HepG2 (cell line): Measurements from ENCODE around the gene UPB1. TPM values are rescaled to one million over a fixed set of nuclear protein-coding genes. Genes with fewer than 3 reads are reported as not detected.
A peak's percentile ranks its signal among the peaks of the same experiment; 100 is the strongest.

Source experiments
- ATAC-seq: fragments of 200-7000 bp; cut with Tn5 transposase; 3 replicates; pipeline ENCODE4 v1.9.1; 2020; ENCODE audit warnings: mild to moderate bottlenecking, moderate library complexity
- BruUV-seq: library from RNA; stranded (reverse); fragments of 400-500 nt; replicated peaks from 2 replicates; lab custom pipeline; 2021; lab: Mats Ljungman, UMichigan
- CTCF ChIA-PET: fragments of 300-600 bp; formaldehyde crosslinking; extraction: SDS; loops from one replicate; lab custom pipeline; 2021; ENCODE audit warnings: low total read pairs, inconsistent platforms, low intra/inter-chr PET ratio; lab: Yijun Ruan, JAX
- POLR2A ChIA-PET: fragments of 350-600 bp; sonication (Branson Sonifier 250); formaldehyde crosslinking; loops from one replicate; lab custom pipeline; 2020; ENCODE audit warnings: antibody characterized with exemption, inconsistent platforms; lab: Yijun Ruan, JAX
- DNase-seq: peaks from one replicate; pipeline ENCODE4 v3.0.0-alpha.2; 2015; ENCODE audit warnings: low spot score
- FAIRE-seq: peaks from 3 replicates; lab custom pipeline; 2011; peaks lifted over from hg19 to GRCh38; lab: Jason Lieb, UNC
- H2AFZ ChIP-seq: one replicate; pipeline ENCODE4 v1.6.1; 2011; ENCODE audit warnings: low read length, inconsistent platforms
- H3K27ac ChIP-seq: fragments of 300-600 bp; 3 replicates; pipeline ENCODE4 v1.8.0; 2011; ENCODE audit warnings: mixed run types, mild to moderate bottlenecking, mixed read lengths, low read length, inconsistent platforms; ENCODE audit not compliant: insufficient read depth; ENCODE audit errors: extremely low read length
- H3K27me3 ChIP-seq, 2 experiments: fragments of 200-600 bp in 1 of 2; 2 replicates in 1 of 2; 3 replicates in 1 of 2; pipeline versions ENCODE4 v1.6.0 to v1.8.0; 2011; ENCODE audit warnings: low read length in 2 of 2, mild to moderate bottlenecking in 2 of 2, moderate library complexity in 2 of 2, inconsistent platforms in 1 of 2; ENCODE audit not compliant: insufficient read depth in 2 of 2, control insufficient read depth in 1 of 2
- H3K36me3 ChIP-seq, 2 experiments: fragments of 200-600 bp in 1 of 2; replicated peaks in 1 of 2; 2 replicates in 1 of 2; 3 replicates in 1 of 2; pipeline versions ENCODE4 v1.5.1 to v1.8.0; 2011; ENCODE audit warnings: low read length in 2 of 2, inconsistent platforms in 1 of 2; ENCODE audit not compliant: insufficient read depth in 2 of 2, control insufficient read depth in 1 of 2
- H3K4me1 ChIP-seq: 2 replicates; pipeline ENCODE4 v1.5.1; 2012; ENCODE audit warnings: low read length, inconsistent platforms; ENCODE audit not compliant: insufficient read depth
- H3K4me2 ChIP-seq: 2 replicates; pipeline ENCODE4 v1.6.0; 2011; ENCODE audit warnings: low read depth, low read length, inconsistent platforms
- H3K4me3 ChIP-seq, 3 experiments: fragments of 200-600 bp in 1 of 3; sonication (generic), shearing (Covaris generic) in 1 of 3; replicated peaks in 1 of 3; 2 replicates each; pipeline ENCODE4 v1.5.1; 2011 to 2016; ENCODE audit warnings: low read length in 3 of 3, inconsistent platforms in 2 of 3, low read depth in 2 of 3, mild to moderate bottlenecking in 2 of 3, control low read depth in 1 of 3, mixed read lengths in 1 of 3; ENCODE audit not compliant: insufficient read depth in 1 of 3
- H3K79me2 ChIP-seq: one replicate; pipeline ENCODE4 v1.6.1; 2011; ENCODE audit warnings: low read length, inconsistent platforms; ENCODE audit not compliant: insufficient read depth
- H3K9ac ChIP-seq: 2 replicates; pipeline ENCODE4 v1.6.0; 2011; ENCODE audit warnings: mild to moderate bottlenecking, low read depth, low read length, inconsistent platforms; ENCODE audit not compliant: insufficient read depth
- H3K9me3 ChIP-seq: 2 replicates; pipeline ENCODE4 v1.5.1; 2012; ENCODE audit warnings: mild to moderate bottlenecking, low read length
- H4K20me1 ChIP-seq: 2 replicates; pipeline ENCODE4 v1.6.0; 2011; ENCODE audit warnings: inconsistent platforms, mild to moderate bottlenecking, low read length, moderate library complexity; ENCODE audit not compliant: insufficient read depth
- ARID4A ChIP-seq: sonication (generic); formaldehyde crosslinking; IDR thresholded peaks from 2 replicates; pipeline ENCODE4 v1.5.0; 2020; ENCODE audit warnings: mild to moderate bottlenecking, missing genetic modification reagents, borderline replicate concordance
- HNF1A ChIP-seq, 2 experiments: sonication (generic) in 1 of 2; formaldehyde crosslinking in 1 of 2; IDR thresholded peaks; 2 replicates each; pipeline versions ENCODE4 v1.4.0 to v1.6.1; 2016 to 2020; ENCODE audit warnings: borderline replicate concordance in 1 of 2, low read depth in 1 of 2, mild to moderate bottlenecking in 1 of 2, missing genetic modification reagents in 1 of 2
- HNF4G ChIP-seq, 2 experiments: sonication (generic) in 1 of 2; formaldehyde crosslinking in 1 of 2; IDR thresholded peaks; 2 replicates each; pipeline versions ENCODE4 v1.4.0 to v1.6.1; 2011 to 2020; ENCODE audit warnings: borderline replicate concordance in 2 of 2, low read depth in 2 of 2, mild to moderate bottlenecking in 2 of 2, low read length in 1 of 2, missing genetic modification reagents in 1 of 2, moderate library complexity in 1 of 2
- MAX ChIP-seq: IDR thresholded peaks from 2 replicates; pipeline ENCODE4 v1.6.1; 2012; ENCODE audit warnings: inconsistent platforms
- USF2 ChIP-seq, 2 experiments: sonication (generic) in 1 of 2; formaldehyde crosslinking in 1 of 2; IDR thresholded peaks; 2 replicates each; pipeline versions ENCODE4 v1.5.1 to v1.6.1; 2011 to 2020; ENCODE audit warnings: borderline replicate concordance in 1 of 2, low read depth in 1 of 2, low read length in 1 of 2, mild to moderate bottlenecking in 1 of 2, missing genetic modification reagents in 1 of 2, moderate library complexity in 1 of 2
- WGBS: methylation state at CpG from one replicate; pipeline ENCODE4 v1.1.6; 2017; ENCODE audit warnings: low lambda C conversion rate; 5-methylcytosine and 5-hydroxymethylcytosine counted together
- in situ Hi-C: cut with HindIII; loops from 2 replicates; pipeline ENCODE4 v1.10.0; 2017; ENCODE audit warnings: low pct_unique_long_range_greater_than_20kb; ENCODE audit not compliant: extremely low pct_ligation_motif_present
- intact Hi-C: fragments of 100-400 bp; cut with micrococcal nuclease; formaldehyde crosslinking; loops from one replicate; pipeline ENCODE4 v1.10.0; 2022; ENCODE audit not compliant: unreplicated experiment
- polyA plus RNA-seq, 8 experiments: library from polyadenylated mRNA; depleted of rRNA in 3 of 8; stranded (reverse) in 7 of 8; unstranded in 1 of 8; fragments of >200 nt; fragmentation: Illumina TruSeq in 4 of 8; extraction: Trizol in 4 of 8; gene quantifications; 2 replicates each; pipeline versions ENCODE4 v1.2.1 to v1.2.3, GENCODE V29; 2011 to 2016; ENCODE audit warnings: low read depth in 4 of 8, missing spikeins in 1 of 8, mixed read lengths in 1 of 8; ENCODE audit not compliant: insufficient read depth in 1 of 8
- total RNA-seq, 5 experiments: library from RNA; depleted of rRNA; stranded (reverse); fragments of >200 nt; fragmentation: Illumina TruSeq; extraction: Trizol; gene quantifications; 2 replicates each; pipeline ENCODE4 v1.2.3, GENCODE V29; 2016; ENCODE audit warnings: low read depth in 1 of 5

Gene UPB1
- total and polyA plus RNA-seq, 2 of the 13 experiments (the other 11 are each of a cell fraction or from before 2014, with no cell fraction given) = 0.38 to 1.2 TPM

GRCh38 chr22:24553597-24554312, 58.6 kb downstream of the UPB1 start:
- FAIRE-seq = no peak
- in situ Hi-C loops (no loop called here), intact Hi-C loops (no loop called here)
- ChIA-PET CTCF (no interaction called here), POLR2A (interaction anchor here (0.7 to 9.3 kb wide), 13 partner anchors 9 to 355 kb away, joined by 3 to 138 read pairs (median 25); partner anchors contain the start of genes GGT1 and LRRC75B)
- Histone ChIP-seq H2AFZ (no peak overlapping the region), H3K79me2 (peaks cover 74% of the 10 kb centered on the region), H3K4me3 (peak overlapping the region; percentile 82 to 88 (median 87)), H3K27me3 (no peaks in the 10 kb centered on the region; a peak in 1 of 5 replicates), H3K9me3 (no peaks in the 10 kb centered on the region), H3K9ac (peak overlapping the region; percentile 98), H3K36me3 (peaks cover 7 to 21% of the 10 kb centered on the region in 2 experiments), H3K4me1 (peaks cover 74% of the 10 kb centered on the region), H4K20me1 (peaks cover 9% of the 10 kb centered on the region), H3K27ac (peak overlapping the region; percentile 93), H3K4me2 (peak overlapping the region; percentile 92)
- ATAC-seq = no peak
- WGBS = 27% methylated on average over 5 of the region's 12 CpGs
- peak; percentile 25 for DNase-seq
- BruUV-seq = no TSS peak
- TF ChIP-seq ARID4A (CRISPR knock-in tag) = no peak
- TF ChIP-seq HNF4G (IDR thresholded peaks at IDR 0.05; ENCODE audit: borderline replicate concordance, low read depth, low read length) = no peak
- no peak for TF ChIP-seq HNF4G (CRISPR knock-in tag; IDR thresholded peaks at IDR 0.05; ENCODE audit: borderline replicate concordance, low read depth)
- no peak for TF ChIP-seq HNF1A (IDR thresholded peaks at IDR 0.05; ENCODE audit: low read depth)
- TF ChIP-seq HNF1A (CRISPR knock-in tag; IDR thresholded peaks at IDR 0.05; ENCODE audit: borderline replicate concordance) = no peak
- peak; percentile 18; the same call in 1 of the 2 replicates for TF ChIP-seq MAX
- TF ChIP-seq USF2 (IDR thresholded peaks at IDR 0.05; ENCODE audit: low read depth, low read length) = no peak
- TF ChIP-seq USF2 (CRISPR knock-in tag; IDR thresholded peaks at IDR 0.05; ENCODE audit: borderline replicate concordance) = peak; percentile 8; the same call in 1 of the 2 replicates
